ENCODE results near the gene PEMT. TPM values are rescaled to one million over a fixed set of nuclear protein-coding genes. Genes with fewer than 3 reads are reported as not detected.

The PEMT gene
- total RNA-seq, 4 donors from 2014 or later, result 52.5 to 76.1 (median 62.6) TPM

DNA sequence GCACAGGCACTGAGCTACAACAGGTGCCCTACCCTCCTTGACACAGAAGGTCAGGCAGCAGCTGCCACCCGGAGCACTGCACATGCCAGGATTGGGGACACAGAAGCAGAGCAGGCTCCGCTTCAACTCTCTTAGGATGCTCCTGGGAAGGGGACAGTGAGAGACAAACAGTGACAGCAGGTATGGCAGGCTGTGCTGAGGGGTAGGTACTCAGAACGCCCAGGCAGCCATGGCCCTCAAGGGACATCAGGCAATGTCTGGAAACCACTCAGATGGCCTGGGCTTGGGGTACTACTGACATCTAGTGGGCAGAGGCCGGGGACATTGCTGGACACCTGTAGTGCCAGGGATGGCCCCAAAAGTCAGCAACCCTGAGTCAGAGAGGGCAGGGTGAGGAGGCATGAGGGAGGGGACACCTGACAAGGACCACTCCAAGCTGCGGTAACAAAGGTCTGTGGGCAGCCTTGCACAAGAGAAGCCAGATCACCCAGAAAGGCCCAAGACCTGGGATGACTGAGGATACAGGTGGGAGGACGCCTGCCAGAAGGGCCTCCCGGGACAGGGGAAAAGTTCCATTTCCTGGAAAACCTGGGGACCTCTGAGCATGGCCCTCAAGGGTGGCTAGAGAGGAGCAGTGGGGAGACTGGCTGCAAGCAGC lies 21.2 kb downstream of the PEMT start:
- Histone ChIP-seq H3K4me3 (replicated peaks in 1 of 3) (no peak overlapping the region), H3K36me3 (no peaks in the 10 kb centered on the region), H3K27ac (no peak overlapping the region), H3K9me3 (no peaks in the 10 kb centered on the region), H3K27me3 (no peaks in the 10 kb centered on the region), H3K4me1 (peaks cover 28 to 44% of the 10 kb centered on the region in 2 donors)
- TF ChIP-seq POLR2A (IDR thresholded peaks at IDR 0.05), result no peak
- TF ChIP-seq, protein P1, sequence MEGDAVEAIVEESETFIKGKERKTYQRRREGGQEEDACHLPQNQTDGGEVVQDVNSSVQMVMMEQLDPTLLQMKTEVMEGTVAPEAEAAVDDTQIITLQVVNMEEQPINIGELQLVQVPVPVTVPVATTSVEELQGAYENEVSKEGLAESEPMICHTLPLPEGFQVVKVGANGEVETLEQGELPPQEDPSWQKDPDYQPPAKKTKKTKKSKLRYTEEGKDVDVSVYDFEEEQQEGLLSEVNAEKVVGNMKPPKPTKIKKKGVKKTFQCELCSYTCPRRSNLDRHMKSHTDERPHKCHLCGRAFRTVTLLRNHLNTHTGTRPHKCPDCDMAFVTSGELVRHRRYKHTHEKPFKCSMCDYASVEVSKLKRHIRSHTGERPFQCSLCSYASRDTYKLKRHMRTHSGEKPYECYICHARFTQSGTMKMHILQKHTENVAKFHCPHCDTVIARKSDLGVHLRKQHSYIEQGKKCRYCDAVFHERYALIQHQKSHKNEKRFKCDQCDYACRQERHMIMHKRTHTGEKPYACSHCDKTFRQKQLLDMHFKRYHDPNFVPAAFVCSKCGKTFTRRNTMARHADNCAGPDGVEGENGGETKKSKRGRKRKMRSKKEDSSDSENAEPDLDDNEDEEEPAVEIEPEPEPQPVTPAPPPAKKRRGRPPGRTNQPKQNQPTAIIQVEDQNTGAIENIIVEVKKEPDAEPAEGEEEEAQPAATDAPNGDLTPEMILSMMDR (IDR thresholded peaks at IDR 0.05), result peak in 4 of 6 experiments; percentile 62 to 80 (median 71)
- WGBS, 2 donors, result 64 to 67% methylated on average over 4 to 5 of the region's 7 CpGs
- peak; percentile 78 to 80 for DNase-seq
- intact Hi-C loops (cut with DNase I), result loop anchor here (5.0 kb wide), 1 partner anchor 72 kb away; no protein-coding TSS in a partner anchor

DNA sequence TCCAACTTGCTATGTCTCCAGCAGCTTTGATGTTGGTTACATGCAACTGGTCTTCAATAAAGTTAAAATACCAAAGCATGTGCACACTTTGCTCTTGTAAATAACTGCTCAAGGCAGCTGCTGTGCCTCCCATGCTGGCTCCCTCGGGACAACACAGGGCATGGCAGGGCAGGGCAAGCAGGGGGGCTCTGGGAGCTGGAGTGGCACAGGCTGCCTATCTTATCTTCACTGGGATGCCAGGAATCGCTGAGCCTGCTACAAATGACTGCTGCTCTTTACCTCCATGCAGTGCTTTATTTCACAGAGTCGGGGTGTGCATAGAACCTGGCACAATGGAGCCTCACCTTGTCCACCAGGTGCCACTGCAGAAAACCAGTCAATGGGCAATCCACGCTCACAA lies 21.8 kb downstream of the PEMT start:
- Histone ChIP-seq H3K27me3 (no peaks in the 10 kb centered on the region), H3K36me3 (no peaks in the 10 kb centered on the region), H3K4me3 (replicated peaks in 1 of 3) (no peak overlapping the region), H3K4me1 (peaks cover 29 to 49% of the 10 kb centered on the region in 2 donors), H3K9me3 (no peaks in the 10 kb centered on the region), H3K27ac (no peak overlapping the region)
- 85 to 89% methylated on average over 4 of the region's 4 CpGs for WGBS, 2 donors
- DNase-seq, result no peak
- TF ChIP-seq, protein P1 (IDR thresholded peaks at IDR 0.05), result no peak
- TF ChIP-seq POLR2A (IDR thresholded peaks at IDR 0.05), result no peak
- intact Hi-C loops (cut with DNase I), result loop anchor here (5.0 kb wide), 3 partner anchors 72 to 217 kb away; partner anchors contain the start of gene RASD1

DNA sequence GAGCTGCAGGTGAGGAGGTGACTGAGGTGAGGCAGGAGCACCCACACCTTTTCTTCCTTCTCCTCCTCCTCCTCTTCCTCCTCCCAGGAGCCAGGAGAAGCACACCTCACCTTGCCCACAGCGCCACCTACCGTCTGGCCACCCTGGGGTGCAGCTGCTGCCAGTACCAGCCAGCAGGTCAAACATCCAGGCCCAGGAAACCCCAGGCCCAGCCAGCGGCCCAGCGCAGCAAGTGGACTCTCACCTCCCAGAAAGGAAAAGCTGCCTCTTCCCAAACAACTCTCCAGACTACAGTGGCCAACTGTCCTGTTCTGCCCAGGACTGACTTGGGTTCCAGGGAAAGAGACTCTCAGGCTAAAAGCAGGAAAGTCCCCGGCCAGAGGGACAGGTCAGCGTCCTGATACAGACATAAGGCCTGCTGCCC lies 22.7 kb downstream of the PEMT start:
- Histone ChIP-seq H3K36me3 (no peaks in the 10 kb centered on the region), H3K27ac (peak overlapping the region in 1 of 3 donors; percentile 79), H3K27me3 (no peaks in the 10 kb centered on the region), H3K9me3 (no peaks in the 10 kb centered on the region), H3K4me3 (replicated peaks in 1 of 3) (no peak overlapping the region), H3K4me1 (peaks cover 29 to 51% of the 10 kb centered on the region in 2 donors)
- whole genome bisulfite sequencing, 2 donors, result 64 to 66% methylated on average over 6 of the region's 6 CpGs
- TF ChIP-seq, protein P1 (IDR thresholded peaks at IDR 0.05), result peak in 5 of 6 experiments; percentile 34 to 72 (median 65)
- TF ChIP-seq POLR2A (IDR thresholded peaks at IDR 0.05), result no peak
- peak; percentile 73 for DNase-seq
- intact Hi-C loops (cut with DNase I), result loop anchor here (5.0 kb wide), 2 partner anchors 71 to 216 kb away; partner anchors contain the start of gene RASD1

DNA sequence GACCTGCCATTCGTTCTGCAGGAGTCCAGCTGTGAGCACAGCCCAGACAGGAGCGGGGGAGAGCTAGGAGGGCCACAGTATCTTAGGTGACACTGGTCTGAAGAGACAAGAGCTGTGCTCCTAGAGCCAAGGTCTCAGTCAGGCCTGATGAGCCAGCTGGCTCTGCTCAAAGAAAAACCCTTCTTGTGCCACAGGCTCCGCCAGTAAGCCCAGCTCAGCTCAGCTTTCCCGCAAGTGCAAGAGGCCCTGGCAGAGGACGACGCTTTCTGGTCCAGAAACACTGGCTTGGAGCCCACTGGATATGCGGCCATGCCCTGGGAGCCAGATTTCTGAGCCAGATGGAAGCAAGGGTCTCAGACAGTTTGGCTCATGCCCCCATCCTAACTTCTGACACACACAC lies 23.9 kb downstream of the PEMT start:
- Histone ChIP-seq H3K9me3 (no peaks in the 10 kb centered on the region), H3K27me3 (no peaks in the 10 kb centered on the region), H3K4me3 (replicated peaks in 1 of 3) (no peak overlapping the region), H3K27ac (peak overlapping the region; percentile 76 to 79 (median 76)), H3K36me3 (no peaks in the 10 kb centered on the region), H3K4me1 (peaks cover 29 to 57% of the 10 kb centered on the region in 2 donors)
- 27% methylated on average over 7 of the region's 7 CpGs for WGBS, 2 donors
- DNase-seq, result peak; percentile 89 to 93
- no peak for TF ChIP-seq POLR2A (IDR thresholded peaks at IDR 0.05)
- TF ChIP-seq, protein P1 (IDR thresholded peaks at IDR 0.05), result no peak
- intact Hi-C loops (cut with DNase I), result loop anchor here (5.0 kb wide), 2 partner anchors 70 to 215 kb away; partner anchors contain the start of gene RASD1
